HCT116 (cell line): Measurements from ENCODE around the gene PCDH15.

Experiments used
- CEBPB ChIP-seq: IDR thresholded peaks from 2 replicates; pipeline ENCODE4 v1.6.1; 2012; ENCODE audit warnings: low read depth
- EGR1 ChIP-seq: IDR thresholded peaks from 2 replicates; pipeline ENCODE4 v1.6.1; 2012; ENCODE audit warnings: low read depth
- POLR2A ChIP-seq: IDR thresholded peaks from 2 replicates; pipeline ENCODE4 v1.7.0; 2011; ENCODE audit warnings: borderline replicate concordance; ENCODE audit not compliant: insufficient read depth, insufficient read length; ENCODE audit errors: extremely low read depth
- TF ChIP-seq, protein P1 (sequence below), 3 experiments: fragments of 200-600 bp in 1 of 3; sonication (generic) in 1 of 3; IDR thresholded peaks in 2 of 3; conservative IDR thresholded peaks in 1 of 3; 2 replicates each; pipeline ENCODE4 v1.5.1; 2012 to 2017; ENCODE audit warnings: low read depth in 2 of 3, low read length in 2 of 3, antibody characterized with exemption in 1 of 3, borderline replicate concordance in 1 of 3, control low read depth in 1 of 3, mild to moderate bottlenecking in 1 of 3, mixed read lengths in 1 of 3, mixed run types in 1 of 3, moderate library complexity in 1 of 3; ENCODE audit not compliant: insufficient read depth in 1 of 3

DNA sequence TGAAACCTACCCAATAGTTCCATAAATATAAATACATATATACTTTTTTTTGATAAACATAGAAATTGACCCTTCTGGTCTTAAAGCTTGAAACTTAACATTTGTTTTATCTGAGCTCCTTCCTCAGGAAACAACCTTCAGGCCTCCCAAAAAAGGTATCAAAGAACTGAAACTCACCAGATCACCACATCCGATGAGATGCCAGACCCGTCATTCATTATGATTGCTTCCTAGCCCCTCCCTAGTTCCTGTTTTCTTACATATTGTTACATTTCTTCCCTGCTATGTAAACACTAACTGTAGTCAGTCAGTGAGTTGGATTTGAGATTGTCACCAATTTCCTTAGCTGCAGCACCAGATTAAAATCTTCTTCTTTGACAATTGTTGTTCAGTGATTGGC, 663.6 kb downstream of the PCDH15 start:
- TF ChIP-seq CEBPB (no peak), POLR2A (no peak), EGR1 (no peak)
- TF ChIP-seq, protein P1, sequence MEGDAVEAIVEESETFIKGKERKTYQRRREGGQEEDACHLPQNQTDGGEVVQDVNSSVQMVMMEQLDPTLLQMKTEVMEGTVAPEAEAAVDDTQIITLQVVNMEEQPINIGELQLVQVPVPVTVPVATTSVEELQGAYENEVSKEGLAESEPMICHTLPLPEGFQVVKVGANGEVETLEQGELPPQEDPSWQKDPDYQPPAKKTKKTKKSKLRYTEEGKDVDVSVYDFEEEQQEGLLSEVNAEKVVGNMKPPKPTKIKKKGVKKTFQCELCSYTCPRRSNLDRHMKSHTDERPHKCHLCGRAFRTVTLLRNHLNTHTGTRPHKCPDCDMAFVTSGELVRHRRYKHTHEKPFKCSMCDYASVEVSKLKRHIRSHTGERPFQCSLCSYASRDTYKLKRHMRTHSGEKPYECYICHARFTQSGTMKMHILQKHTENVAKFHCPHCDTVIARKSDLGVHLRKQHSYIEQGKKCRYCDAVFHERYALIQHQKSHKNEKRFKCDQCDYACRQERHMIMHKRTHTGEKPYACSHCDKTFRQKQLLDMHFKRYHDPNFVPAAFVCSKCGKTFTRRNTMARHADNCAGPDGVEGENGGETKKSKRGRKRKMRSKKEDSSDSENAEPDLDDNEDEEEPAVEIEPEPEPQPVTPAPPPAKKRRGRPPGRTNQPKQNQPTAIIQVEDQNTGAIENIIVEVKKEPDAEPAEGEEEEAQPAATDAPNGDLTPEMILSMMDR (IDR thresholded peaks at IDR 0.05 in 2 of 3, conservative IDR thresholded peaks at IDR 0.05 in 1 of 3; ENCODE audit: borderline replicate concordance in 1 of 3, insufficient read depth in 1 of 3, low read depth in 2 of 3, low read length in 2 of 3), result no peak
